PC-9 (cell line): ENCODE results near the gene RNF148. TPM values are rescaled to one million over a fixed set of nuclear protein-coding genes. Genes with fewer than 3 reads are reported as not detected.

Experiments used
- BruUV-seq: library from RNA; stranded (reverse); fragments of 400-500 nt; replicated peaks from 2 replicates; lab custom pipeline; 2021; lab: Mats Ljungman, UMichigan
- CTCF ChIA-PET: fragments of 300-600 bp; sonication (Branson Sonifier 250); formaldehyde crosslinking; loops from one replicate; lab custom pipeline; 2022; ENCODE audit warnings: antibody characterized with exemption; lab: Charles Lee
- POLR2A ChIA-PET: fragments of 300-600 bp; sonication (Branson Sonifier 250); formaldehyde crosslinking; loops from one replicate; lab custom pipeline; 2022; ENCODE audit warnings: antibody characterized with exemption; ENCODE audit not compliant: unreplicated experiment; lab: Charles Lee
- DNase-seq, 2 experiments: peaks; one replicate each; pipeline versions ENCODE4 v3.0.0 to v3.0.0-alpha.2; 2015 to 2022; ENCODE audit warnings: mixed read lengths in 1 of 2
- H2AFZ ChIP-seq: fragments of 200-600 bp; sonication (generic); 2 replicates; pipeline ENCODE4 v1.8.1; 2017; ENCODE audit warnings: antibody characterized with exemption
- H3F3A ChIP-seq: fragments of 200-600 bp; sonication (generic); 2 replicates; pipeline ENCODE4 v1.8.1; 2017; ENCODE audit warnings: antibody characterized with exemption, mild to moderate bottlenecking, low read depth; ENCODE audit not compliant: insufficient read depth
- H3K27ac ChIP-seq: fragments of 200-600 bp; sonication (generic); 2 replicates; pipeline ENCODE4 v1.6.1; 2016; ENCODE audit warnings: mixed run types
- H3K27me3 ChIP-seq: fragments of 200-600 bp; sonication (generic); 2 replicates; pipeline ENCODE4 v1.6.1; 2016; ENCODE audit warnings: low read depth, mixed run types; ENCODE audit not compliant: insufficient read depth
- H3K36me3 ChIP-seq: fragments of 200-600 bp; sonication (generic); 2 replicates; pipeline ENCODE4 v1.6.1; 2016; ENCODE audit warnings: low read depth, mixed run types
- H3K4me1 ChIP-seq: fragments of 200-600 bp; sonication (generic); replicated peaks from 2 replicates; pipeline ENCODE4 v1.6.1; 2016; ENCODE audit warnings: mixed run types; ENCODE audit not compliant: insufficient read depth
- H3K4me2 ChIP-seq: fragments of 200-600 bp; sonication (generic); 2 replicates; pipeline ENCODE4 v1.6.1; 2017; ENCODE audit warnings: mixed run types
- H3K4me3 ChIP-seq: fragments of 200-600 bp; sonication (generic); 2 replicates; pipeline ENCODE4 v1.6.1; 2016; ENCODE audit warnings: mixed run types
- H3K79me2 ChIP-seq: fragments of 200-600 bp; sonication (generic); 2 replicates; pipeline ENCODE4 v1.6.1; 2017; ENCODE audit warnings: low read depth, mixed run types
- H3K9me2 ChIP-seq: fragments of 200-600 bp; sonication (generic); 2 replicates; pipeline ENCODE4 v1.8.1; 2017; ENCODE audit warnings: mild to moderate bottlenecking; ENCODE audit not compliant: insufficient read depth
- H3K9me3 ChIP-seq: fragments of 200-600 bp; sonication (generic); 2 replicates; pipeline ENCODE4 v1.8.1; 2016; ENCODE audit warnings: low read depth; ENCODE audit not compliant: insufficient read depth
- H4K20me1 ChIP-seq: fragments of 200-600 bp; sonication (generic); 2 replicates; pipeline ENCODE4 v1.8.1; 2017; ENCODE audit not compliant: insufficient read depth
- EZH2 ChIP-seq: fragments of 200-600 bp; sonication (generic); IDR thresholded peaks from 2 replicates; pipeline ENCODE4 v1.8.0; 2017; ENCODE audit warnings: antibody characterized with exemption, low read depth
- intact Hi-C: fragments of 100-400 bp; cut with micrococcal nuclease; formaldehyde crosslinking; loops from one replicate; pipeline ENCODE4 v1.10.0; 2022; ENCODE audit not compliant: unreplicated experiment
- total RNA-seq: library from RNA; stranded (reverse); gene quantifications from 2 replicates; pipeline ENCODE4 v1.2.3, GENCODE V29; 2021
- TF ChIP-seq, protein P1 (sequence below): fragments of 200-600 bp; sonication (generic); conservative IDR thresholded peaks from 2 replicates; pipeline ENCODE4 v1.6.1; 2017; ENCODE audit warnings: mixed run types, antibody characterized with exemption, mild to moderate bottlenecking, moderate library complexity

The RNF148 gene
- total RNA-seq, 1 experiment from 2014 or later = 0.72 TPM

DNA sequence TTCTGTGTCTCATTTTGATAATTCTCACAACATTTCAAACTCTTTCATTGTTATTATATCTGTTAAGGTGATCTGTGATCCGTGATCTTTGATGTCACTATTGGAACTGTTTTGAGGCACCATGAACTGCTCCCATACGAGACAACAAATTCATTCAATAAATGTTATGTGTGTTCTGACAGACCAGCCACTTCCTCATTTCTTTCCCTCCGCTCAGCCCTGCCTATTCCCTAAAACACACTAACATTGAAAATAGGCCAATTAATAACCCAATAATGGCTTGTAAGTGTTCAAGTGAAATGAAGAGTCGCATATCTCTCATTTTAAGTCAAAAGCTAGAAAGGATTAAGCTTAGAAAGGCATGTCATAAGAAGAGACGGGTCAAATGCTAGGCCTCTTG, 49.0 kb downstream of the RNF148 start:
- H3K79me2 ChIP-seq = no peaks in the 10 kb centered on the region
- H3K4me1 ChIP-seq = no peaks in the 10 kb centered on the region
- no peak overlapping the region for H2AFZ ChIP-seq
- TF ChIP-seq, protein P1, sequence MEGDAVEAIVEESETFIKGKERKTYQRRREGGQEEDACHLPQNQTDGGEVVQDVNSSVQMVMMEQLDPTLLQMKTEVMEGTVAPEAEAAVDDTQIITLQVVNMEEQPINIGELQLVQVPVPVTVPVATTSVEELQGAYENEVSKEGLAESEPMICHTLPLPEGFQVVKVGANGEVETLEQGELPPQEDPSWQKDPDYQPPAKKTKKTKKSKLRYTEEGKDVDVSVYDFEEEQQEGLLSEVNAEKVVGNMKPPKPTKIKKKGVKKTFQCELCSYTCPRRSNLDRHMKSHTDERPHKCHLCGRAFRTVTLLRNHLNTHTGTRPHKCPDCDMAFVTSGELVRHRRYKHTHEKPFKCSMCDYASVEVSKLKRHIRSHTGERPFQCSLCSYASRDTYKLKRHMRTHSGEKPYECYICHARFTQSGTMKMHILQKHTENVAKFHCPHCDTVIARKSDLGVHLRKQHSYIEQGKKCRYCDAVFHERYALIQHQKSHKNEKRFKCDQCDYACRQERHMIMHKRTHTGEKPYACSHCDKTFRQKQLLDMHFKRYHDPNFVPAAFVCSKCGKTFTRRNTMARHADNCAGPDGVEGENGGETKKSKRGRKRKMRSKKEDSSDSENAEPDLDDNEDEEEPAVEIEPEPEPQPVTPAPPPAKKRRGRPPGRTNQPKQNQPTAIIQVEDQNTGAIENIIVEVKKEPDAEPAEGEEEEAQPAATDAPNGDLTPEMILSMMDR = no peak
- no peak for TF ChIP-seq EZH2
- DNase-seq = no peak
- no peaks in the 10 kb centered on the region for H3K27me3 ChIP-seq
- no peaks in the 10 kb centered on the region for H4K20me1 ChIP-seq
- POLR2A ChIA-PET = no interaction called here
- no peaks in the 10 kb centered on the region for H3K36me3 ChIP-seq
- H3F3A ChIP-seq = no peaks in the 10 kb centered on the region
- no peak overlapping the region for H3K4me2 ChIP-seq
- H3K9me2 ChIP-seq = no peaks in the 10 kb centered on the region
- no peaks in the 10 kb centered on the region for H3K9me3 ChIP-seq
- intact Hi-C loops = no loop called here
- H3K4me3 ChIP-seq = no peak overlapping the region
- CTCF ChIA-PET = no interaction called here
- H3K27ac ChIP-seq = no peak overlapping the region
- no TSS peak for BruUV-seq

- intact Hi-C loops = no loop called here
- CTCF ChIA-PET = no interaction called here
Measured at GRCh38 chr7:122652876-122653275, 49.8 kb downstream of the RNF148 start.

More at GRCh38 chr7:122652876-122653275, 49.8 kb downstream of the RNF148 start:
- no peak overlapping the region for H2AFZ ChIP-seq
- no peaks in the 10 kb centered on the region for H3K79me2 ChIP-seq
- no peak for TF ChIP-seq EZH2
- TF ChIP-seq, protein P1 = no peak
- H4K20me1 ChIP-seq = no peaks in the 10 kb centered on the region
- BruUV-seq = no TSS peak
- H3F3A ChIP-seq = no peaks in the 10 kb centered on the region
- H3K4me3 ChIP-seq = no peak overlapping the region
- no peaks in the 10 kb centered on the region for H3K36me3 ChIP-seq
- no peaks in the 10 kb centered on the region for H3K4me1 ChIP-seq
- POLR2A ChIA-PET = no interaction called here
- no peak overlapping the region for H3K4me2 ChIP-seq
- no peak for DNase-seq
- H3K27ac ChIP-seq = no peak overlapping the region
- no peaks in the 10 kb centered on the region for H3K9me3 ChIP-seq
- no peaks in the 10 kb centered on the region for H3K9me2 ChIP-seq
- no peaks in the 10 kb centered on the region for H3K27me3 ChIP-seq

Other genes with a start within 250 kb of the RNF148 start
- gene RNF133, start 3.8 kb downstream of the RNF148 start, total RNA-seq = 0.41 and 0.55 TPM in 2 replicates
- 9.9 and 11.9 TPM in 2 replicates for gene CADPS2, start 183.5 kb upstream of the RNF148 start, total RNA-seq